ENCODE measurements around the gene AK3. TPM values are rescaled to one million over a fixed set of nuclear protein-coding genes. Genes with fewer than 3 reads are reported as not detected.

The AK3 gene
- total RNA-seq, 1 donor from 2014 or later, result 59.4 TPM

- DNase-seq (ENCODE audit: low read depth), result no peak
- TF ChIP-seq, protein P1, sequence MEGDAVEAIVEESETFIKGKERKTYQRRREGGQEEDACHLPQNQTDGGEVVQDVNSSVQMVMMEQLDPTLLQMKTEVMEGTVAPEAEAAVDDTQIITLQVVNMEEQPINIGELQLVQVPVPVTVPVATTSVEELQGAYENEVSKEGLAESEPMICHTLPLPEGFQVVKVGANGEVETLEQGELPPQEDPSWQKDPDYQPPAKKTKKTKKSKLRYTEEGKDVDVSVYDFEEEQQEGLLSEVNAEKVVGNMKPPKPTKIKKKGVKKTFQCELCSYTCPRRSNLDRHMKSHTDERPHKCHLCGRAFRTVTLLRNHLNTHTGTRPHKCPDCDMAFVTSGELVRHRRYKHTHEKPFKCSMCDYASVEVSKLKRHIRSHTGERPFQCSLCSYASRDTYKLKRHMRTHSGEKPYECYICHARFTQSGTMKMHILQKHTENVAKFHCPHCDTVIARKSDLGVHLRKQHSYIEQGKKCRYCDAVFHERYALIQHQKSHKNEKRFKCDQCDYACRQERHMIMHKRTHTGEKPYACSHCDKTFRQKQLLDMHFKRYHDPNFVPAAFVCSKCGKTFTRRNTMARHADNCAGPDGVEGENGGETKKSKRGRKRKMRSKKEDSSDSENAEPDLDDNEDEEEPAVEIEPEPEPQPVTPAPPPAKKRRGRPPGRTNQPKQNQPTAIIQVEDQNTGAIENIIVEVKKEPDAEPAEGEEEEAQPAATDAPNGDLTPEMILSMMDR (conservative IDR thresholded peaks at IDR 0.05; ENCODE audit: low read depth, low read length), result no peak
- no peak overlapping the region for H3K4me3 ChIP-seq (ENCODE audit: low read depth, low read length)
Measured at GRCh38 chr9:4670591-4670990, 70.4 kb downstream of the AK3 start.

DNA sequence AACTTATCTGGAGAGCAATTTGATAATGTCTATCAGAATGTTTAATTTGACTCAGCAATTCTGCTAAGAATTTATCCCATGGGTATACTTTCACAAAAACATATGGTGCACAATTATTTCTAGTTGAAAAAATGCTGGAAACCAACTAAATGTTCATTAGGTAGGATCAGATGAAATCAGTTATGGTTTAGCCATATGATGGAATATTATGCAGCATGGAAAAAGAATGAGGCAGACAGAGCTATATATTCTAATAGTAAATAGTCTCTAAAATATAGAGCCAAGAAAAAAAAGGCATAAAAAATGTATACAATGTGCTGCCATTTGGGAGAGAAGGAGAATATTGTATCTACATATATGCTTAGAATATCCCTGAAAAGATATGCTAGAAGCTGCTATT, 71.1 kb downstream of the AK3 start:
- no peak for DNase-seq (ENCODE audit: low read depth)
- no peak overlapping the region for H3K4me3 ChIP-seq (ENCODE audit: low read depth, low read length)
- TF ChIP-seq, protein P1 (conservative IDR thresholded peaks at IDR 0.05; ENCODE audit: low read depth, low read length), result no peak

GRCh38 chr9:4668604-4669003, 72.4 kb downstream of the AK3 start:
- H3K4me3 ChIP-seq (ENCODE audit: low read depth, low read length), result no peak overlapping the region
- TF ChIP-seq, protein P1 (conservative IDR thresholded peaks at IDR 0.05; ENCODE audit: low read depth, low read length), result no peak
- DNase-seq (ENCODE audit: low read depth), result no peak

DNA sequence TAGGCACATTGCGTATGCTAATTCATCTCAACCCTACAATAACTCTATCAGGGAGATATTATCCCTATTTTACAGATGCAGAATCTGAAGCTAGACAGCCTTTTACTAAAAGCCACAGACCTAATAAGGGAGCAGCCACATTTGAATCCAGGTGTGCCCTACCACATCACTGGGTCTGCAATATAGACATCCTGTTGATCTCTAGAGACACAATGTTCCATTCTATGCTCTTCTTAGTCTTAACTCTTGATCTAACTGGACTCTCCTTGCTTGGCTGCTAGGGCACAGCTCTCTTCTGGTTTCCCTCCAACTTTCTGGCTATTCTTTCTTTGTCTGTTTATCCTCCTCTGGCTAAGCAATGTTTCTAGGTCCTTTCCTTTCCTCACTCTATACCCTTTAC, 73.3 kb downstream of the AK3 start:
- DNase-seq (ENCODE audit: low read depth), result no peak
- no peak overlapping the region for H3K4me3 ChIP-seq (ENCODE audit: low read depth, low read length)
- TF ChIP-seq, protein P1 (conservative IDR thresholded peaks at IDR 0.05; ENCODE audit: low read depth, low read length), result no peak

- no peak for DNase-seq (ENCODE audit: low read depth)
- H3K4me3 ChIP-seq (ENCODE audit: low read depth, low read length), result peak within 1 kb of the TSS; percentile 84
- TF ChIP-seq, protein P1 (conservative IDR thresholded peaks at IDR 0.05; ENCODE audit: low read depth, low read length), result peak; percentile 18
Measured at GRCh38 chr9:4666042-4666699, 74.8 kb downstream of the AK3 start, which contains the start of gene SPATA6L. Gene SPATA6L (minus strand): TSS chr9:4666480. CDS start chr9:4666250, 230 bp downstream.

DNA sequence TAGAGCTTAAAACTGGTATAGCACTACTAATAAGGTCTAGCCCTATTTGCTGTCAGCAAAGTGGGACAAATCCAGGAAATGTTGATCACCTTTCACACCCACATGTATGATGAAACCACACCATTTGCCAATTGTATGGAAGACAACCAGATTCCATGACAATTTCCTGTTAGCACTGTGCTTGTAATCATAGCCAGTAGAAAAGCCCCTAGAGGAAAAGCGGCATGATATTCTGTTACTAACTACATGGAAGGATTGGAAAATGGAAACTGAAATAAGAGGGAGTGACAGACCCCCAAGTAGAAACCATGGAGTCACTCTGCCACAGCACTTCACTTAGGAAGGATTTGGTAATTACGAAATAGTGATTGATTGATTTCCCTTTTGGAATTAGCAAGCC, 75.6 kb downstream of the AK3 start:
- TF ChIP-seq, protein P1 (conservative IDR thresholded peaks at IDR 0.05; ENCODE audit: low read depth, low read length), result no peak
- H3K4me3 ChIP-seq (ENCODE audit: low read depth, low read length), result peak overlapping the region; percentile 84
- no peak for DNase-seq (ENCODE audit: low read depth)

GRCh38 chr9:4663956-4664355, 77.0 kb downstream of the AK3 start:
- no peak for DNase-seq (ENCODE audit: low read depth)
- peak overlapping the region; percentile 84 for H3K4me3 ChIP-seq (ENCODE audit: low read depth, low read length)
- TF ChIP-seq, protein P1 (conservative IDR thresholded peaks at IDR 0.05; ENCODE audit: low read depth, low read length), result no peak
